Posterior vena cava (tissue), 2 donors: ENCODE results near the gene MAP2. TPM values are rescaled to one million over a fixed set of nuclear protein-coding genes. Genes with fewer than 3 reads are reported as not detected.

Experiments
- DNase-seq: peaks from one replicate; pipeline ENCODE4 v3.0.0-alpha.2; 2020; ENCODE audit warnings: low spot score
- intact Hi-C, 2 donors: fragments of 100-400 bp; cut with DNase I; formaldehyde crosslinking; loops; one replicate each; pipeline versions ENCODE4 v1.14.1 to v1.14.2; 2022 to 2023
- total RNA-seq, 2 donors: library from RNA; stranded (reverse); fragmentation: NEBNext Ultra II Directional; extraction: Animal tissue kit (Norgen Biotek cat#: 25700); gene quantifications; one replicate each; pipeline ENCODE4 v1.2.1, GENCODE V29; 2021
- donor health status: DM: yes; HTN: yes; CAD: no.
- donor health status: DM: yes; HTN: yes; CAD: no.

MAP2 gene
- total RNA-seq, 2 donors from 2014 or later = 10.5 to 24.7 TPM

- intact Hi-C loops = no loop called here
- DNase-seq = no peak
Measured at GRCh38 chr2:209519906-209520305, 96.1 kb downstream of the MAP2 start.

DNA sequence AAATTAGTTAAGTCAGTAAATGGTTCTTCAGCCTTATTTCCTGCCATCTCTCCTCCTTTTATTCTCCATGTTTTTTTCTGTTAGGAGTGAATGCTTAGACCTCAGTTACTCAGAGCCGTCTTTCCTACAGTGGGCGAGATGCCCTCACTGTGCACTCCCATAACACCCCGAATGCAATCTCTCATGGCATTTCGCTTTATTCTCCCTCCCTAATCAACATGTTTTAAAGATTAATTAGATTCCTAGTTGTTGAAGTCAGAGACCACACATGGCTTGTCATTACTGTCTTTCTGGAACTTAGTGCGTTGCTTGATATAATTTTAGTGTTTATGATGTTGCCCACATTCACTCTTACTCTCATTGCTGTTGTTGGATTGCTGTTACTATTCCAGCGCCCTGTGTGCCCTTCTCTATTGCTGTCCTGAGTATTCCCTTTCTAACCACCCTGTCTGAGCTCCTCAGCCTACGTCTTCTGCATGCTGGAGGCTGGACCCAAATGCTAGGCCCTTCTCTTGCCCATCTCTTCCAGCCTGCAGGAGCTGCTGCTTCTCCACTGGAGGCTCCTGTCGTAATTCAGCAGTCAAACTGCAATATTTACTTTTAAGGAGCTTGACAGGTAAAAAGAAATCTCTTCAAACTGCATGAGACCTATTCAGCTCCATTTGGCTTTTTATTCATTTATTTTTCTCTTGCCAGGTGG is 99.3 kb downstream of the MAP2 start:
- DNase-seq = no peak
- intact Hi-C loops = no loop called here

DNA sequence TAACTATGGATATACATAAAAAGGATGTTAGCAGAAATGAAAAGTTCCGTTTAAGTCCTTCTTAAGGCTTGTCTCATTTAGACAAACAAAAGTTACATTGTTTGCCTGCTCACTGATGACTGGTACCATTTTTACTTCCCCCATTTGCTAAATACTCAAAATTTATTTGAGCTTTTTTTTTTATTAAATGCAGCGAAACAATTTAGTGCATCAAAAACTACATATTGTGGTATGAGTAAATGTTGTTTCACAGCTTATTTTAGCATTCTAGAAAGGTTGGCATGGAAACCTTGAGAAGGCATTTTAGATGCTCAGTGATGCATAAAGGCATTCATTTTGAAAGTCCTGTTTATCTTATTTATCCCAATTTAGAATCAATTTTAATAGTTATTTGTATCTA is 100.0 kb downstream of the MAP2 start:
- intact Hi-C loops = no loop called here
- no peak for DNase-seq

DNA sequence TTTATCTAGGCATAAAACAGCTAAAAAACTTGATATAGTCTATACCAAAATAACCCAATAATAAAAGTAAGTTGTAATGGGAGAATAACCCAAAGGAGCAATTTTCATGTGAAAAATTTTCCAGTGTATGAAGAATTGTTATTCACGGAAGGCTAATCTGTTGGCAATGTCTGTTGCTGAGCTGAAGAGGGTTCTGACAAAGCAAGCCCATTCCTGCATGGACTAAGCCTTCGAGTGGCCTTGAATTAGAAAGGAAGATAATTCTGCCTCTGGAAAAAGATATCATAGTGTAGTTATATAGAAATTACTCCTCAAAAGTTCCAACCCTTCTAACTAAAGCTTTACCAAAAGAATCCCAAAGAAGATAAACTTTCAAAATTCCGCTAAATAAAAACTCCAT is 101.5 kb downstream of the MAP2 start:
- no peak for DNase-seq
- intact Hi-C loops = no loop called here

DNA sequence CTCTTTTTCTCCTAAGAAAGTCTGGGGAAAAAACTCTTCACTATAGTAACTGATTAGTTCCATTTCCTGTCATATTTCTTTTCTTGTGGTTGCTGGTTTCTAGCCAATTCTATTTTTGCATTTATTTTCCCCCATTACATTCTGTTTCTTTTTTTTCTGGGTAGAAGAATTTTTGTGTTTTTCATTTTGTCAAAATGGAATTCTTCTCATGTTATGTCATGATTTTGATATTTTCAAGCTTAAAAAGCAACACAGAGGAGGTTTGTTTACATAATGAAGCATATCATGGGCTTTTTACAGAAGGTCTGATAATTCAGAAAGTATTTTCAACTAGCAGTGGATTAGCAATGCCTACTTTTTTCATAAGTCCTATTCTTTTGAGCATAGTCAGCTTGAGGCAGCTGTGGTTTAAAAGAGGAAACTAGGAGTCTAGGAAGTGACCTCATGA is 102.0 kb downstream of the MAP2 start:
- DNase-seq = no peak
- intact Hi-C loops = no loop called here

- intact Hi-C loops = no loop called here
- no peak for DNase-seq
Measured at GRCh38 chr2:209526561-209526960, 102.7 kb downstream of the MAP2 start.

DNA sequence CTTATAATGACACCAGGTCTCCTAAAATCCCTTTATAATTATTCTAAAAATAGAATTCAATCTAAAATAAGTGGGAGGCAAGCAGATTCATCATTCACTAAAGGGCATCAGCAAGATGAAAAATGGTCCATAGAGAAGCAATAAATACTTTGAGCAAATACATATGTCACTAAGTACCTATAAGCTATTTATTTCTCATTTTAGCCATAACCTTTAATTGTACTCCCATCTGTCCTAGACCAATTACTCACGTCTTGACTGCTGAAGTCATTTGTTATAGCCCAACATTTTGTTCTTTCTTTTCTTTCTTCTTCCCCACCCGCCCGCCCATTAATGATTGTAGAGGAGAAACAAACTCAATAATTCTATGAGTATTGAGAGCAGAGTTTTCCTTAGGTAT is 105.7 kb downstream of the MAP2 start:
- DNase-seq = no peak
- intact Hi-C loops = no loop called here

DNA sequence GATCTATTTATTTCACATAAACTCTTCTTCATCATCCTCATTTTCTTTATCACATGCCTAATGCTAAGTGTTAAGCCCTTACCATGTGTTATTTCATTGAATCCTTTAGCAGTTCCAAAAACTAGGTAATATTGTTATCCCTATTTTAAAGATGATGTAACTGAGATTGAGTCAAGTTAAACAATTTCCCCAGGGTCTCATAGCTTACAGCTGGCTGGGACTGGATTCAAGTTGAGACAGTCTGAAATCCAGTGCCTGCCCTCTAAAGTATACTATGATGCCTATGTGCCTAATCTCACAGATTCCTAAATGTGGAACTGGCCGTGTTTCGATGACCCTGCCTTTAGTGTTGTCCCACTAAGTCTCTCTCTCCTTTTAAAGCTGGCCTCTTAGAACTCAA is 108.5 kb downstream of the MAP2 start:
- intact Hi-C loops = no loop called here
- no peak for DNase-seq

- intact Hi-C loops = no loop called here
- DNase-seq = no peak
Measured at GRCh38 chr2:209533391-209533790, 109.5 kb downstream of the MAP2 start.

GRCh38 chr2:209534228-209534627 is 110.4 kb downstream of the MAP2 start:
- no peak for DNase-seq
- intact Hi-C loops = no loop called here

- intact Hi-C loops = no loop called here
- no peak for DNase-seq
Measured at GRCh38 chr2:209536363-209536762, 112.5 kb downstream of the MAP2 start.

DNA sequence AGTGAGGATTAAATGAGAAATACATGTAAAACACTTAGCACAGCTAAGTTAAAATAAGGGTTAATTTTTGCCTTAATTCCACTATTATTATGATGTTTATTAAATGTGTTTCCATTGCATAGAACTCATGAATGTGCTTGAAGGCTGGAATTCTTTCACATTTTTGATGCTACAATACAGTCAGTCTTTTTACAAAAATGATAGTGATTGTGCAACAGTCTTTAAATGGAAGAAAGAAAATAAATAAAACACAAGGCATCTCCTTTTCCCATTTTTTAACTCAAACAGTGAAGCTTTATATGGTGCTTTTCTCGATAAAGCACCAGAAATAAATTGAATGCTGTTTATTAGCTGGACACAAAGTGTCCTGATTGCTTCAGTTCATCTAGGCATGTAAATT is 123.9 kb downstream of the MAP2 start:
- intact Hi-C loops = no loop called here

DNA sequence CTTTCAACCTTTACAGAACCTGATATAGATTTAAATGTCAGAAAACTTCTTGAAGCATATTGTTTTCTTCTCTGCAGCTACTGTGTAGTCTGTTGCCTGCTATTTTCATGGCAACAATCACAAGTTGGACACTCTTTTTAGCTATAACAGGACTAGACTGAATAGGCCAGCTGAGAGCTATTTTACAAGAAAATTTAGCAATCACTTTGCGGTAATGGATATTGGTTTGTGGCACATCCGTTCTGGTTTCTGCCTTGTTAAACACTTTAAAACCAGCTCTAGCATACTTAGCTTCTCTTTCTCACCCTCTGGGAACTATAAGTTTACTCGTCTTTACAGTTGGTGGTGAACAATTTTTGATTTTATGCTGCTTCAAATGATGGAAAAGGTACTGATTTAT is 125.7 kb downstream of the MAP2 start:
- intact Hi-C loops = no loop called here
- DNase-seq = no peak

More for the DNA sequence above, 123.9 kb downstream of the MAP2 start:
- no peak for DNase-seq

DNA sequence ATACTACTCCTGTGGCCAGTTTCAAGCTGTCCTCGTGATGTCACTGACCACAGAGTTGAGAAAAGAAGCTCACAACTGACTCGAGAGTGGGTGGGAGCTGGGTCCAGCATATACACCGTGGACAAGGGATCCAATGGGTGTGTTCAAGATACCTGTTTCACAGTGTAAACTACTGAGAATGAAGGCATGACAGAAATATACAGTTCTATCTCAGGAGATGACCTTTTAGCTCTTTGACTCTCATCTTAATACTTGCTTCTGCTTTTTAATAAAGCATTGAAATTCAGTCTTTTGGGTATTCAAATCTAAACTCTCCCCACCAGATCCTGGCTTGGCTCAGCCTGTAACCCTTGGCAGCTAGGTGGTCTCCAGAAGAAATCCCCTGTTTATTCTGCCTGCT is 130.1 kb downstream of the MAP2 start:
- intact Hi-C loops = no loop called here
- DNase-seq = no peak

GRCh38 chr2:209556354-209556961 is 132.6 kb downstream of the MAP2 start:
- intact Hi-C loops = no loop called here
- DNase-seq = no peak

DNA sequence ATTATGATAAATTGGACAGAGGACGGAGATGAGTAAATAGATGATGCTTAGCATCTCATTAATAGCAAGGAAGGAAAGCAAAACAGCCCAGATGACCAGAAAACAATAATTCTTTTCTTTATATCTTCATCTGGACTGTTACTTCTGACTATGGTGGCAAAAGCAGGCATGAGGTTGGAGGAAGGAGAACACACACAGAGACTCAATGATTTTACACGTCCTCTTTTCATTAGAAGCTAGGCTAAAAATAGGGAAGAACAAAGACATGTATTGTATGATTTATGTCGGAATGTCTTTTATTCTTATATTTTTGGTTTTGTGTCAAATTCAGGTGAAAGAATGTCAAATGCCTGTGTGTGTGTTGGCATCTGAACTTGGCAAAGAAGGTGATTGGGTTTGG is 137.1 kb downstream of the MAP2 start:
- intact Hi-C loops = no loop called here
- DNase-seq = no peak

- DNase-seq = no peak
- intact Hi-C loops = no loop called here
Measured at GRCh38 chr2:209563453-209563852, 139.6 kb downstream of the MAP2 start.

- intact Hi-C loops = no loop called here
Measured at GRCh38 chr2:209564816-209565215, 141.0 kb downstream of the MAP2 start.

GRCh38 chr2:209565896-209566582 is 142.2 kb downstream of the MAP2 start:
- intact Hi-C loops = no loop called here
- no peak for DNase-seq

More at GRCh38 chr2:209564816-209565215, 141.0 kb downstream of the MAP2 start:
- DNase-seq = no peak

- DNase-seq = no peak
- intact Hi-C loops = loop anchor here in 1 of 2 donors (10.0 kb wide), 1 partner anchor 145 kb away; the partner anchor contains the start of gene MAP2
Measured at GRCh38 chr2:209570194-209570593, 146.3 kb downstream of the MAP2 start.
